Stimulated activated CD4-positive, alpha-beta T cell treated with anti-CD3 and anti-CD28 coated beads, Interleukin-12 subunit alpha, Interleukin-12 subunit beta, amount 100 ng/mL, for 24 hours (primary cell): Measurements from ENCODE around the gene FNTB.

Experiments
- DNase-seq, 2 experiments: peaks; one replicate each; pipeline ENCODE4 v3.0.0-alpha.2; 2020; ENCODE audit warnings: low read depth in 2 of 2

The FNTB gene

DNA sequence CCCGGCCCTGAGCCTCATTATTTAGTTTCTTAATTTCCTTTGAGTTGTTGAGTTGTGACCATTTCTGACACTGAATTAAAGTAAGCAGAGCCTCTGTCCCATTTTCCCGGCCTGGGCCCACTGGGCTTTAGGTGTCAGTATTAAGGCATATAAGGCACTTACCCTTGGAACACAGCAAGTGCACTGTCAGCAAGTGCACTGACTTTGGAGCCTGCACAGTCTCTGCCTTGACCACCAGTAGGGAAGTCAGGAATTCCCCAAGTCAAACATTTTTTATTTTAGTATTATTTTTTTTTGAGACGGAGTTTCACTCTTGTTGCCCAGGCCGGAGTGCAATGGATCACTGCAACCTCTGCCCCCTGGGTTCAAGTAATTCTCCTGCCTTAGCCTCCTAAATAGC, 59.0 kb downstream of the FNTB start:
- no peak for DNase-seq

DNA sequence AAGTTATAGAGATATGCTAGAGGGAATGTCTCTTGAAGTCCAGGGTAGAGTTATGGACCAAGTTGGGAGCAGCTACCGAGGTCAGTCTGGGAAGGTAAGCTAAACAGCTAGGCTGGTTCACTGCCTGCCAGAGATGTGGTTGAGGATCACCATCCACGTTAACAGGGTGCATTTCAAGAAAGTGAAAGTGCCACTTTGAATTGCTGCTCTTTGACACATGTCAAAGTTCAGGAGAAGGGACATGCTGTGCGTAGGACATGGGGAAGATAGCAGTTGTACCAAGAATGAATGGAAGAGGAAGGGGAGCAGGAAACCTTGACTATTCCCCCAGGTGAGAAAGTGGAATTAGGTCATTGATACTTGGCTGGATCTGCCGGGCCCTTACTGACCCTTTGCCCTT, 66.1 kb downstream of the FNTB start:
- DNase-seq, result no peak

DNA sequence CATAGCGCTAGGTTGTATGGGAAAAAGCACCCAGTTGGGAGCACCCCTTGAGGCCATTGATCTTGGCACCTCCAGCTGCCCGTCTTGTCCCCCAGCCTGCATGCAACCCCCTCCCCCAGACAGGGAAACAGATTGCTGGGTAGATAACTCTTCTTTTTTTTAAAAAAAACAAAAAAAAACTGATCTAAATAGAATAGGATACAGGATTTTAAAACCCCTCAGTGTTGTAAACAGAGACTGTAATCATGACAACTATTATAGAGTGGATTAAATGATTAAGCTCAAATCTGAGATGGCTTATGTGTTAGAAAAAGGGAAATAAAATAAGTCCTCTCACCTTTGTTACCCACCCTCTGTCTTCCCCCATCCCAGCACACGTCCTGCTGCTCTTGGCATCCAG, 66.8 kb downstream of the FNTB start:
- no peak for DNase-seq

DNA sequence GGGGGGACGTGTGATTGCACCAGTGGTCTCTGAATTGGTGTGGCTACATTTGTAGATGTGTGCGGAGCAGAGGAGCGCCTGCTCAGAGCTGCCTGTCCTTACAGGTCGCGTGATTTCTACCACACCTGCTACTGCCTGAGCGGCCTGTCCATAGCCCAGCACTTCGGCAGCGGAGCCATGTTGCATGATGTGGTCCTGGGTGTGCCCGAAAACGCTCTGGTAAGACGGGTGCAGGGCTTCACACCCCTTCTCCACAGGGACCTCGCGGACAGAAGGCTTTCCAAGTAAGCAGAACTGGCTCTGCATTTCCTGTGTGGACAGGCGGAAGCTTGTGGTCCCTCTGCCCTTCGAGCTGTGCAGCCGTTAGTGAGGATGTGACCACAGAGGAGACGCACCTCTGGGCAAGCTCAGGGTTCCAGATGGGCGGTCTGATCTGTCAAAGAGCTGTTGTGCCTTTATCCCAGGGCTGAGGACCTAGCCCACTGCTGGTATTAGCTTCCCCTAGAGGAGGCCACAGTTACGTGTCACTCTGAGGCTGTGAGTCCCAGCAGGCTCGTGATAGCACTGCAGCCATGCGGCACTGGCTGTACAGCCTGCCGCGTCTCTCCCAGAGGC, 67.9 kb downstream of the FNTB start:
- DNase-seq, result no peak

DNA sequence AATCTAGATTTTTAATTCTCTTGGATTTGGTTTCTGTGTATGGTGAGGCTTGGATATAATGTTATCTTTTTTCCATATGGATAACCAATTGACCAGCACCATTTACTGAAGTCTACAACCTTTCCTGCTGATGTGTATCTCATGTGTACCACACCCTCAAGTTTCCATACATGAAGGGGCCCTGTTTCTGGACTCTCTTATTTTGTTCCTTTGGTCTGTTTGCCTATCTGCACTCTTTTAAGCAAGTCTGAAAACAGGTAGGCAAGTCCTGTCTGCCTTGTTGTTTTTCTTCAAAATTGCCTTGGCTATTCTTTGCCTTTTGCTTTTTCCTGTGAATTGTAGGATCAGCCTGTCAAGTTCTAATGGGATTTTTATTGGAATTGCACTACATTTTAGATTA, 71.0 kb downstream of the FNTB start:
- no peak for DNase-seq

DNA sequence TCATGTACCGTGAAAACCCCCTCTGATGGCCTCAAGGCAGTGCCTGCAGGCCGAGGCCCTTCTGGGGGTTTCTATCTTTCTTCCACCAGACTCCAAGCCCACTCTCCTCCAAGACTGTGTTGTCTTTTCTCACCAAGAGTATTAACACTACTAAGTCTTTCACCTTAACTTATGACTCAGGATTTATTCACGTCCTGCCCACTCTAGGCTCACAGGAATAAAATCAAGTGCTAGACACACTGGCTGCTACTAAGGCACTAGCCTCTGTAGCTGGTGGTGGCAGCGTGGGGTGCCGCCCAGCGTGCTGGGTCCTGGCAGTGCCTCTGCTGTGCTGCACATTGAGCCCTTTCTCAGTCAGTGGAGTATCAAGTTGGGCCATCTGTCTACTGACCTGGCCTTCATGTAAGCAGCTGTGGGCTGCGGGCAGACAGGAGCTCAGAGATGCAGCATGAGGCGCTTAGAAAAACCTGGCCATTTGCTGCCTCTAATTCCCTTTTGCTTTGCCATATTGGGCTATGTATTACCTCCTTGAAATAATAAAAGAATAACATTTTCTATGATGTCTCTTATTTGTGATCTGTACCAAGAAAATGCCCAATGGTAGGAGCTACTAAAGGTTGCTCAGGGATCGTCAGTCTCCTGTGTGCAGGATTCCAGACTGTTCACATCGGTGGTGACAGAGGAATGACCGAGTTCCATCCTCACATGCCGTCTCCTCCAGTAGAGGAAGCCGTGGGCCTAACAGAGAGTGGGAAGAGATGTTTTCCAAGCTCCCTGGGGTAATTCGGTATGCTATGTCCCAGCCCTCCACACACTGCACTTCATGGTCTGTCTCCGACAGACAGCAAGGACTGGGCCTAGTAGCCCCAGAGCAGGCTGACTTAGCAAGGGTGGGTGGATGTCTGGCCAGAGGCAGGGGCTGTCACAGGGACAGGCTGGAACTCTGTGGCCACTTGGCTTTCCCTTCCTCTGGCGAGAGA, 75.7 kb downstream of the FNTB start:
- no peak for DNase-seq

DNA sequence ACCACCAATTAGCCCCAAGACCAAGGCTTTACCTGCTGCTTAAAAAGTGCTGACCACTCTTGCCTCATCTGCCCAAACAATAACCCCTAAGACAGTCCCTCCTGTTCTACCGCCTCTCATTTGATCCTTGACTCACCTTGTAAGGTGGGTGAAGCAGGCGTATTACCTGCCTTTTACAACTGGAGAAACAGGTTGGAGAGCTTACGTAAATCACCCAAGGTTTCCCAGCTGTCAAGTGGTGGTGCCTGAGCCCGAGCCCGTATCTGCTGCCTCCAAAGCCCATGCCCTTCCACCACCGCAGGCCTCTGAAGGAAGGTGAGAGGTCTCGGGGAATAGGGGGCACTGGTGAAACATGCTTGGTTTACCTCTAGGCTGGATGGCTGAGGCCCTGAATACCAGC, 79.0 kb downstream of the FNTB start:
- no peak for DNase-seq

DNA sequence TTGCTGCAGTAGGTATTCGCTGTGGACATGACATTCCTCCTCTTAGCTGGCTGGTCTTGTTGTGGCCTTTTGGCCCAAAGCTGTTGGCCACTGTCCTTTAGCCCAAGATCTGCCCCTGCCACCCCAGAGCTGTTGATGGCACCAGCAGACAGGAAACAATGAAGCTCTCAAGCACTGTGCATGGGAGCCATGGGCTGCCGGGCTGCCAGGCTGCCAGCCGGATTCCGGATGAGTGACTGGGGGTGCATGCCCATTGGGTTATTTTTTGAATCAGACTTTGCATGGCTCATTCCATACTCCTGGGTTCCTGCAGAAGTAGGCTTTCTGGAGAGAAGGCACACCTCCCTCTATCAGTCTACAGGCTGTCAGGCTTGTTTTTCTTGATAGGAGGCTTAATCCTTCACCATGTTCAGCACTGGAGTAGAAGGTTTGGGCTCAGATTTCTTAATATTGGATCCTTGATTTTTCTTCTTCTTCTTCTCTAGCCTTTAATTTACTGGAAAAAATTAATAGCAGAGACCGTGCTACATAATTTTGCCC, 83.2 kb downstream of the FNTB start:
- no peak for DNase-seq

DNA sequence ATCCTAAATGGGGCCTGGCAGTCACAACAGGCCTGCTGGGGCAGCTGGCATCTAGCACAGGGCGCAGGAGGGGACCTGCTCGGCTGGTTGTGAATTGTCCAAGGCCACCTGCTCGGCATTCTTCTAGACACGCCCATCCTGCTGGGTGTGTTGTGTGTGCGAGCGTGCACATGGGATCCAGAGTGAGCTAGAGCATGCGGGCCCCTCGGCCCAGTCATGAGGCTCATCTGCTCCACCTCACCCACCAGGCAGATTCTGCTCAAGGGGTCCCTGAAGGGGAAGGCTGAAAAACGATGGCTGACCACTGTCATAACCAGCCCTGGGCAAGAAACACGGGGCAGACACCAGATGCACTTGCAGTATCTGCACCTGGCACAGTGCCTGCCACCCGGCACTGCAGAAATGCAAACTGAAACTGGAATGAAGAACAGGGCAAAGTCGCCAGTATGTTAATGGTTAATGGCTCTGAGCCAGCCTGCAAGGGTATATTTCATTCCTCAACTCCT, 83.8 kb downstream of the FNTB start:
- no peak for DNase-seq

DNA sequence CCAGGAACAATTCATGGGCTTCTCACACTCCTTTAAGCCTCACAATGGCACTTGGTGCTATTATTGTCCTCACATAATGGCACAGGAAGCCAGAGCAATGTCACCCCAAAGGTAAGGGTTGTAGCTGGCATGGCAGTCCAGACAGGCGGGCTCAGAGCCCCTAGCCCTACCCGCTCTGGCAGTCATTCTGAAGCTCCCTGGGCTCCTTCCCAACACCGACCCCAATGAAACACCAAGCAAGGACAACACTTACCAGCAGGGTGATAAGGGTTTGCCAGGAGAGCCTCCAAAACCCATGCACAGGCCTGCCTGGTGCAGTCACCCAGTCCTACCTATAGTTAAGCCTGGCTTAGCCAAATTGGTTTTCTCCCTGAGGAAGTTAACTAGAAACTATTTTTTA, 84.8 kb downstream of the FNTB start:
- no peak for DNase-seq

DNA sequence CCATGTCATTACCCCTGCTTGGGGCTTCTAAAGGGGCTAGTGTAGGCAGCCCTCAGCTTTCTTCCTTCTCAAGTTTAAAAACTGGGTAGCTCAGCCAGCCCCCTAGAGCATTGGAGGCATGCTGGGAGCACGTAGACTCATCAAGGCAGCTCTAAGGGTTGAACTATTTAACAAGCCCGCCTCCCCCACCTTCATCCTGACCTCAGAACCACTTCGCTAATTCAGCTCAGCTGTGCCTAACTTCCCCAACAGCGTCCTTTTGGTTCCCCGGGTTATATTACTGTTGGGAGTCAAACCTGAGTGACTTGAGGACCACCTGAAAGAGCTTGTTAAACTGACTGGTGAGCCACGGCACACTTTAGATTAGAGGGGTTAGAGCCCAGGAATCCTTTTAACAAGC, 85.6 kb downstream of the FNTB start:
- no peak for DNase-seq

DNA sequence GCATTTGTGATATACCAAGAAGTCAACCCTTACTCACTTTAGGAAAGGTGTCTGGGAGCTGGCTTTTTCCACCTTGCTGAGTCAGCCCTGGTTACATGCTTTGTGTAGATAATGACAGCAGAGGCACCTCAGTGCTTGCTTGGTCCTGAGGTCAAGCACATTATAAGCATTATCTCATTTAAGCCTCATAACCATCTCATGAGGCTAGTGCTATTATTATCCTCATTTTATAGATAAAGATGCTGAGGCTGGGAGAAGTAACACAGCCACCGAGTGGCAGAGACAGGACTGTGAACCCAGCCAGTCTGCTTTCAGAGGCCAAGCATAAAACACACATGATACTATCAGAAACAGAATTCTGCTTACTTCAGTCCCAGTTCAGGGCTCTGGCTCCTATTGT, 86.2 kb downstream of the FNTB start:
- no peak for DNase-seq

DNA sequence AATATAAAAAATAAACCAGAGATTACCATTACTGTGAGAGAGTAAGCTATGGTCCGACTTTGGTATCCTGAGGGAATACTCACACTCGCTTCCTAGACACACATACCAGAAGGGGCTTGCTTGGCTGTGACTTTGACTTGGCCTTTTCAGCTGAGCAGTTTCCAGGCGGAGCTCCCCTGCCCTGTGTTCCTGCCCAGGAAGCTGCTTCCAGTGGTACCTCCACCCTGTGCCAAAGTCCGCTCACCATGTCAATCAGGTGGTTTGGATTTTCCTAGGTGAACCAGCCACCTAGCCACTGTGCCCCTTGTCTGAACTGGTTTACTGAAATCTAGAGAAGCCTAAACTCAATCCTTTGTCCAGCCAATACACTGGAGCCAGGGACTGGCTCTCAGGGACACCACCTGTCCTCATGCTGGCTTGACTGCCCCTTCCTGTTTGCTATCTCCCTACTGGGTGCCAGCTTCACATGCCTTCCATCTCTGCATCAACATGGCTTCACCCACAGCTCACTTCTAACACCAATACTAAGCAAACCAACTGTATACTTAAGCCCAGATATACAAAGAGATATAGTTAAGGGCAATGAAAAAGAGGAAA, 87.0 kb downstream of the FNTB start:
- no peak for DNase-seq

DNA sequence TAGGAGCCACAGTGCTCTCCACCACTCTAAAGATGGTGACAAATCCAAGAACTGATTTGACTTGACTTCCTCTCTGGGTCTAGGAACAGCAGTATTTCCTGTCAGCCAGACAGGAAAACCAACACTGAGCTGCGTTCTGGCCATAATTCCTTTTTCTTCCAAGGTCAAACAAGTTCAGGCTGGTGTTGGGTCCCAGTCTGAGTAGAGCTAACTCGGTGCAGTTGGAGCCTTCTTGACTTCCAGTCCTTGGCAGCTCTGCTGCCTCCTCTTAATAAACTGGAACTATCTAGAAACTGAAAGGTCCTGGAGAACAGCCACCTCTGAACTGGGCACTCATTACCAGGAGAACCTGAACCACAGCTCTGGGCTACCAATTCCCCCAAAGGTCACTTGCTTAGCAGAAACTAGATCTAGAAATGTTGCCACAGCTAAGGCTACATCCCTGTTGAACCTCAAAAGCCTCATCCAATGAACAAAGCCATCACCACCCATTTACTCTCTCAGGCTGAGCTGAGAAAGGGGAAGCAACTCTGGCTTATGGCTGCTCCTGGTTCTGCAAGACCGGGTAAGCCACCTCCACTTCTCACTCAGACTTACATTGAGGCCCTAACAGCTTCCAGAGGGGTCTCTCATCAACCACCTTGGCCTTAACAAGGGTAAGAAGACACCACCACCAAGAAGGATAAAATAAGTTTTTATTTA, 87.9 kb downstream of the FNTB start:
- no peak for DNase-seq

DNA sequence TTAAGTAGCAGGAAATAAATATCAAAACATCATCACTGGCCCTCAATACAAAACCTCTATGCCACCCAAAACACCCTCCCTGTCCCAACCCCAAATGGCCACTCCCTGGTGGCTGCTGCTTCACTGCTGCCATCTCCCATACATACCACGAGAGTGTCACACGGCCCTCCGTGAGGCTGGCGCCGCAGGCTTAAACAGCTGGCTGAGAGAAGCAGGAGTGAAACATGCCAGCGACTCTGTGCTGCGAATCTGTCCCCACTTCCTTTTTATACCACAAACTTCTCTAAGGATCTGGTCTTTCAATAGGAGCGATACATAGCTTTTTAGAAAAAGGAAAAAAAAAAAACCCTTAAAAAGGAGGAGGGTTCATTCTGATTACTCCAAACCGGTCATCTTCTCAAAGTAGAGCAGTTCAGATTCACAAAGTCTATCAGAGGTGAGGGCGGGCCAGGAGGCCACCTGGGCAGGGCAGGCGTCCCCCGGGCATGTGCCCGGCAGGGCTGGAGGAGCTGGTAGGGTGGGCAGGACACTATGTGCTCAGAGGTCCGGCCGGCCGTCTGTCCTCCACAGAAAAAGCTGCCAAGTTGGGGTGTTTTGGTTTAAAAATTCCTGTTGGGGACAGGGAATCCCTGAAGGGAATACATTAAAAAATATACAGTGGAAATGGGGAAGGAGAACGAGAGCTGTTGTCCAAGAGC, 89.1 kb downstream of the FNTB start:
- DNase-seq, result no peak

DNA sequence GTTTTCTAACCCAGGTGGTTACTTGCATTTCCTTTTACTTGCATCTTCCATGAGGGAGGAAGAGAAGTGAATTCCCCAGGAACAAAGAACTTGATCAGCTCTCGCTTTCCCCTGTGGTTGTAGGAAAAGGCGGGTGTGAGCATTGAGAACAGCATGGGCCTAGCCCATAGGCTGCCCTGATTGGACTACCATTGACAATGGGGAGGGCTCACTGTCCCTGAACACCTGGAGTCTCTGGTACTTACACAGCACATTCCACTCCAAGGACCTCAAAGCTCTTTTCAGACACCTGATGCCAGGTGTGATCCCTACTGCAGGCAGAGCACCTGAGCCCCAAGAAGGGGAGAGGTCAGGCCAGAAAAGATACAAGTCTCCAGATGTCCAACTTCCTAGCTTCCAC, 90.6 kb downstream of the FNTB start:
- no peak for DNase-seq

DNA sequence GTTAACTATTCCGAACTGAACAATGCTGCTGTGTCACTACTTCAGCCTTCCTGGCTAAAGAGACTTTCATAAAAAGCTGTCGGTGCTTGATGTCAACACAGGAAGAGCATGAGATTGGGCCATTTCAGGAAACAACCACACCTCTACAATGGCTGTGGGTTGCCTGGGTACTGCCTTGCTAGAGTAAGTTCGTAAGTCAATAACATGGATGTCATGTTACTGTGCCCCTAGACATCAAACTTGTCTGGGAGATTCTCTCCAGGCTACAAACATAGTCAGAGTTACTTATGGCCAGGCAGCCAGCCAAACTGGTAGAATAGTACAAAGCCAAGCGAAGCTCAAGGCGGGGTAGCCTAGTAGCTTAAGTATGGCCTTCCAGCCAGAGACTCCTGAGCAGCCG, 92.5 kb downstream of the FNTB start:
- no peak for DNase-seq

DNA sequence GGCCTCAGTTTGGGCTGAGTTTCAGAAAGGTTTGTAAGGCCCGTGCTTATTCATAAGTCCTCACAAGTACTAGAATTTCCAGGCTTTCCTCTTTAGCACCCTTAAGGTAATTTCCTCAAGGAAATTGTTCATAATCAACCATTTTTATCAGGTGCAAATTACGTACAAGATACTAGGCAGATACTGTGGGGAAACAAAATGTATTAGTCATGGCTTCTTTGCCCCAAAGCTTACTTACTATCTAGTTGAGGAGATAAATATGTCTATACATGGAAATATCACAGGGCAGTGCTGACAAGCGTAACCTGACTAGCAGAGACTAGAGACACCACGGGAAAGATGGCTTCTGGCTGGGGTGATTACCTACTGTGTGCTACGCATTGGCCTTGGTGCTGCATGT, 93.1 kb downstream of the FNTB start:
- no peak for DNase-seq

DNA sequence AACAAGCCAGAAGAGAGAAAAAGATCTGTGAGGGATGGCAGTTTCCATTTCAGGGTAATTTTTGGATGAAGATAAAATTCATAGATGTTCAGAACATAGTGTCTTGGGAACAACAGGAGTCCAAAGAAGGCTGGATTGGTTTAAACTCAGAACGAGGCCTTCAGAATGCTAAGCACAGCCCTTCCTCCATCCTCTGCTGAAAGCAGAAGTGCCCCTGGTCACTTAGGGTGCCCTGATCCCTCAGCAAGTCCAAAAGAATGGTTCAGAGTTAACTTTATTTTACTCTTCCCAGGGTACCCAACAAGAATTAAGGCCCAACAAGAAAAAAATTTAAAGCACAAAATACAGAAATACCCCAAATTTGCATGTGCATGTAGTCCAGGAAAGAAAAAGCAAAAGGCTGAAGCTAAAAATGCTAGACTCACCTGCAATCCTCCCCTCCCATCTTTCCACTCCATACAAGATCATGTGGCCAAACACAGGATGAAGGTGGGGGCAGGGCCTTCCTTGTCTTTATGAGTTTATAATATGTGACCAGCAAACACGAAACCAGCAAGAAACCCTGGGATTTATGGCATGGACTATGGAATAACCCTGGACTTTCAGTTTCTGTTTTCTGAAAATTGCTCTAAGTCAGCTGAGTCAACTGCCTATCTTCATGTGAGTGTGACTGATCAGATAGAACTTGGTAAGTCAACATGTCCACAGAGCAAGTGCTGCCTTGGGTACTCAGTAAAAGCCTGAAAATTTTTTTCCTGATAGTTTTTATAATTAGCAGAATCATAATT, 94.5 kb downstream of the FNTB start:
- no peak for DNase-seq

DNA sequence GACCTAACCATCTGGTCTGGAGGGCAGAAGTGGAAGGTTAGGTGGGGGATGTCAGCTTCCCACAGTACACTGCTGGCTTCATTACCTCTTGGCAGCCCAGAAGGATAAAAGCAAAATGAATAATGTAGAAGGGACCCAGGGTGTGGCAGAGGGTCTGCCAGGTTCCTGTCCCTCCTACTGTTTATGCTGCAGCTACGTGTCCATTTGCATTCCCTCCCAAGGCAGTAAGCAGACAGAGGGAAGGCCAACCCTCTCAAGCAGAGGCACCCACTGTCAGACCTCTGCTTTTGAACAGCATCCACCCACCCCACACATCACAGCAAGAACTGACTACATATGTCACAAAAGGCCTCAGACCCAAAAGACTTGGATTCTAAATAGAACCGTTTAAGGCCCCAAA, 96.2 kb downstream of the FNTB start:
- no peak for DNase-seq
